Smooth muscle cell (in vitro differentiated cells): ENCODE measurements around the gene CAPN5. TPM values are rescaled to one million over a fixed set of nuclear protein-coding genes. Genes with fewer than 3 reads are reported as not detected.

Experiments
- DNase-seq: peaks from one replicate; lab custom pipeline; 2025; ENCODE audit not compliant: unreplicated experiment; lab: John Stamatoyannopoulos, UW
- H2AFZ ChIP-seq: fragments of 200-600 bp; sonication (generic); 2 replicates; pipeline ENCODE4 v1.6.0; 2016; ENCODE audit warnings: antibody characterized with exemption, low read depth, mild to moderate bottlenecking
- H3F3A ChIP-seq: fragments of 200-600 bp; sonication (generic); 2 replicates; pipeline ENCODE4 v1.6.0; 2017; ENCODE audit warnings: antibody characterized with exemption, low read depth
- H3K27ac ChIP-seq: fragments of 200-600 bp; sonication (generic); 2 replicates; pipeline ENCODE4 v1.5.1; 2016; ENCODE audit warnings: low read depth, mild to moderate bottlenecking
- H3K27me3 ChIP-seq: fragments of 200-600 bp; sonication (generic); 2 replicates; pipeline ENCODE4 v1.6.1; 2016; ENCODE audit warnings: low read depth, mild to moderate bottlenecking
- H3K36me3 ChIP-seq: fragments of 200-600 bp; sonication (generic); 2 replicates; pipeline ENCODE4 v1.5.1; 2016; ENCODE audit warnings: low read depth
- H3K4me1 ChIP-seq: fragments of 200-600 bp; sonication (generic); 2 replicates; pipeline ENCODE4 v1.5.1; 2016; ENCODE audit warnings: low read depth
- H3K4me2 ChIP-seq: fragments of 200-600 bp; sonication (generic); 2 replicates; pipeline ENCODE4 v1.6.0; 2016; ENCODE audit warnings: mild to moderate bottlenecking
- H3K4me3 ChIP-seq: fragments of 200-600 bp; sonication (generic); 2 replicates; pipeline ENCODE4 v1.5.1; 2016; ENCODE audit warnings: mild to moderate bottlenecking
- H3K79me2 ChIP-seq: fragments of 200-600 bp; sonication (generic); 2 replicates; pipeline ENCODE4 v1.6.0; 2016; ENCODE audit warnings: low read depth, mild to moderate bottlenecking
- H3K9ac ChIP-seq: fragments of 200-600 bp; sonication (generic); 2 replicates; pipeline ENCODE4 v1.6.0; 2016; ENCODE audit warnings: low read depth
- H3K9me3 ChIP-seq: fragments of 200-600 bp; sonication (generic); replicated peaks from 2 replicates; pipeline ENCODE4 v1.5.1; 2016; ENCODE audit warnings: low read depth
- H4K20me1 ChIP-seq: fragments of 200-600 bp; sonication (generic); 2 replicates; pipeline ENCODE4 v1.6.0; 2016; ENCODE audit warnings: low read depth
- WGBS: methylation state at CpG from one replicate; pipeline ENCODE4 v1.1.7; 2016; ENCODE audit warnings: low lambda C conversion rate; 5-methylcytosine and 5-hydroxymethylcytosine counted together
- polyA plus RNA-seq: library from polyadenylated mRNA; unstranded; fragments of >200 nt; fragmentation: Nextera tagmentation; extraction: Ambion mirVana; gene quantifications from 2 replicates; pipeline ENCODE4 v1.2.1, GENCODE V29; 2016
- total RNA-seq: library from RNA; depleted of rRNA; stranded (reverse); fragments of >200 nt; gene quantifications from 2 replicates; pipeline ENCODE4 v1.2.3, GENCODE V29; 2014
- TF ChIP-seq, protein P1 (sequence below): fragments of 200-600 bp; sonication (generic); IDR thresholded peaks from 2 replicates; pipeline ENCODE4 v1.5.1; 2017; ENCODE audit warnings: borderline replicate concordance, mild to moderate bottlenecking, antibody characterized with exemption; ENCODE audit not compliant: insufficient read depth, poor library complexity, severe bottlenecking

Gene CAPN5
- total and polyA plus RNA-seq, 2 experiments from 2014 or later: 15.5 to 23.1 TPM

DNA sequence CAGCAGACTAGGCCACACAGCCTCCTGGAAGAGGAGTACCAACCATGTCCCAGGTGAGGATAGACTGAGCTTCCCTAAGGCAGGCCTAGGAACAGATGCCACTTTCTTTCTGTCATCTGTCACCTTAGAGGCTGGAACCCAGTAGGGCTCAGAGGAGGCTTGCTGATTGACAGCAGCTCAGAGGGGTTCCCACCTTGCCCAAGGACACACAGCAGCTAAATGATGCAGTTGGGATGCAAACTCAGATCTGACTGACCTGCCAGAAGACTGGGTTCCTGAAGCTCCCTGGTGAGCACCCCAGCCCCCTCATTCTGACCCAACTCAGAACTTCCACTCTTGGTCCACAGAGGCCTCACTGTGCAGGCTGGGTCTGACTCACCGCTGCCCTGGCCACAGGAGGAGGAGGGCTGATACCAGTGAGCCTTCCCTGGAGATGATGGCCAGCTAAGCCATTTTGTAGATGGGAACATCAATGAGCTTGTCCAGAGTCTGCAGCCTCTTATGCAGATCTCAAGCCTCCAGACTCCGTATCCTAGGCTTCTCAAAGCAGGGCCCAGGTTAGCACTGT is 14.0 kb downstream of the CAPN5 start:
- Histone ChIP-seq H3K9me3 (peaks cover 3% of the 10 kb centered on the region), H3K9ac (no peak overlapping the region), H2AFZ (no peak overlapping the region), H3K36me3 (no peaks in the 10 kb centered on the region), H4K20me1 (peaks cover 8% of the 10 kb centered on the region), H3K4me1 (no peaks in the 10 kb centered on the region), H3K79me2 (peaks cover 28% of the 10 kb centered on the region), H3K4me3 (no peak overlapping the region), H3K4me2 (no peak overlapping the region), H3F3A (no peaks in the 10 kb centered on the region), H3K27me3 (no peaks in the 10 kb centered on the region), H3K27ac (no peak overlapping the region)
- TF ChIP-seq, protein P1, sequence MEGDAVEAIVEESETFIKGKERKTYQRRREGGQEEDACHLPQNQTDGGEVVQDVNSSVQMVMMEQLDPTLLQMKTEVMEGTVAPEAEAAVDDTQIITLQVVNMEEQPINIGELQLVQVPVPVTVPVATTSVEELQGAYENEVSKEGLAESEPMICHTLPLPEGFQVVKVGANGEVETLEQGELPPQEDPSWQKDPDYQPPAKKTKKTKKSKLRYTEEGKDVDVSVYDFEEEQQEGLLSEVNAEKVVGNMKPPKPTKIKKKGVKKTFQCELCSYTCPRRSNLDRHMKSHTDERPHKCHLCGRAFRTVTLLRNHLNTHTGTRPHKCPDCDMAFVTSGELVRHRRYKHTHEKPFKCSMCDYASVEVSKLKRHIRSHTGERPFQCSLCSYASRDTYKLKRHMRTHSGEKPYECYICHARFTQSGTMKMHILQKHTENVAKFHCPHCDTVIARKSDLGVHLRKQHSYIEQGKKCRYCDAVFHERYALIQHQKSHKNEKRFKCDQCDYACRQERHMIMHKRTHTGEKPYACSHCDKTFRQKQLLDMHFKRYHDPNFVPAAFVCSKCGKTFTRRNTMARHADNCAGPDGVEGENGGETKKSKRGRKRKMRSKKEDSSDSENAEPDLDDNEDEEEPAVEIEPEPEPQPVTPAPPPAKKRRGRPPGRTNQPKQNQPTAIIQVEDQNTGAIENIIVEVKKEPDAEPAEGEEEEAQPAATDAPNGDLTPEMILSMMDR: no peak
- DNase-seq: no peak
- 87% methylated on average over 2 of the region's 2 CpGs for WGBS

DNA sequence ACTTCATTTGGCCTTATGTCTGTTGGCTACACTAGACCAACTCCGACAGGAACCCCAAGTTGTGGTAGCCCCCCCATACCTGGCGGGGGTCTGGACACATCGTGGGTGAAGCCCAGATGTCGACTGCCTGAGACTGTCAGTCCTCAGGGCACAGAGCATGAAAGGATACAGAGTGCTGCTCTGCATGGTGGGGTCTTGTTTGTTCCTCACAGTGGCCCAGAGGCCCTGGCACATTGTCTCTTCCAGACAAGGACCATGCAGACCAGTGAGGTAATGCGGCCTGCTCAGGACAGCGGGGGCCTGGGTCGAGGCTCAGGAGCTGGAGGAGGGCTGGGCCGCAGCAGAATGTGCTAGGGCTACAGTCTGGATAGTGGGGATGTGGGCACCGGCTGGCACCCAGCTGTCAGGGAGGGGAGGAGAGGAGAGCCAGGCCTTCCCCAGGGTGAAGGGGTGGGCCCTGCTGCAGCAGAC is 14.6 kb downstream of the CAPN5 start:
- WGBS: 95% methylated on average over 9 of the region's 9 CpGs
- Histone ChIP-seq H3K27me3 (no peaks in the 10 kb centered on the region), H3F3A (no peaks in the 10 kb centered on the region), H3K4me3 (no peak overlapping the region), H3K4me1 (no peaks in the 10 kb centered on the region), H2AFZ (no peak overlapping the region), H3K9me3 (peaks cover 3% of the 10 kb centered on the region), H4K20me1 (peaks cover 8% of the 10 kb centered on the region), H3K79me2 (peaks cover 28% of the 10 kb centered on the region), H3K4me2 (no peak overlapping the region), H3K9ac (no peak overlapping the region), H3K36me3 (no peaks in the 10 kb centered on the region), H3K27ac (no peak overlapping the region)
- TF ChIP-seq, protein P1: no peak
- DNase-seq: no peak

DNA sequence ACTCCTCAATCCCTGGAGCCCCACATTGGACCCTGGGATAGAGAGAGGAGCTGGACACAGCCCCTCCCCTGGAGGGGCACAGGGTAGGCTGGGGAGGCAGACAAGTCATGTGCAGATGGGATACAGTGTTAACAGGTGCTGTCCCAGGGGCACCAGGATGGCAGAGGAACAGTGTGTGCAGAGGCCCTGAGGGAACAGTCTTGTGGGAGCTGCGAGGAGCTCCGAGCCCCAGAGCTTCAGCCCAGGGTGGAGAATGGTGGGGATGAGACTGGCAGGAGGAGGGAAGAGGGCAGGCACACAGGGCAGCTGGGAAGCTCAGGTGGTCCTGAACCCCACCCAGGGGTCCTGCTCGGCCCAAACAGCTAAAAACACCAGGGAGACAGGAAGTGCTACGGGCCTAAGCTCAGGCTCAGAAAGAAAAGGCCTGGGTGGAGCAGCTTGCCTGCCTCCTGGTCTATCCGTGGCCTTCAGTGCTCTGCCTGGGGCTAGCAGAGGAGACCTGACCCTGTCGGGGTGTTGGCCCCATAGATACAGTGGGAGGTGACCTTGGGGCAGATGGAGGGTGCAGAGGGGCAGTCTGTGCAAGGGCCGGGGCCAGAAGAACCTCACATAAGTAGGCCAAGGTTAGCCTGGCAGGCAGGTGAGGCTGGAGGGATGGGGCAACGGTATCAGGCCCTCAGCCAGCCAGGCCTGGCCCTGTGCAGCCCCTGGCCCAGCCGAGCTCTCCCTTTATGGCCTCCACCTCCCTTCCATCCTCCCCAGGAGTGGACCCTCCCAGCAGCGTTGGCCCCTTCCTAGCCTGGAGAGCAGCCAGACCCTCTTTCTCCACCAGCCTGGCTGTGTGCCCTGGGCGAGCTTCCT is 15.4 kb downstream of the CAPN5 start:
- no peaks in the 10 kb centered on the region for H3K27me3 ChIP-seq
- DNase-seq: no peak
- no peaks in the 10 kb centered on the region for H3K4me1 ChIP-seq
- H3K9ac ChIP-seq: no peak overlapping the region
- TF ChIP-seq, protein P1: no peak
- no peak overlapping the region for H3K4me3 ChIP-seq
- H3K9me3 ChIP-seq: peaks cover 3% of the 10 kb centered on the region
- no peak overlapping the region for H3K4me2 ChIP-seq
- H3K27ac ChIP-seq: no peak overlapping the region
- H4K20me1 ChIP-seq: peaks cover 8% of the 10 kb centered on the region
- WGBS: 83% methylated on average over 11 of the region's 11 CpGs
- peaks cover 28% of the 10 kb centered on the region for H3K79me2 ChIP-seq
- no peaks in the 10 kb centered on the region for H3F3A ChIP-seq
- no peaks in the 10 kb centered on the region for H3K36me3 ChIP-seq
- H2AFZ ChIP-seq: no peak overlapping the region
